Lung (tissue), 12 donors: Measurements from ENCODE around the gene RFPL4AL1. TPM values are rescaled to one million over a fixed set of nuclear protein-coding genes. Genes with fewer than 3 reads are reported as not detected.
"Not testable (repeated sequence)": the region's sequence is repeated elsewhere in the genome, so short reads cannot be mapped to it uniquely, and the experiment has no call there.

Source experiments
- ATAC-seq: fragments of 200-7000 bp; cut with Tn5 transposase; one replicate; pipeline ENCODE4 v1.9.1; 2020; ENCODE audit warnings: moderate number of reproducible peaks; ENCODE audit not compliant: insufficient read depth, low FRiP score
- DNase-seq, 3 donors: peaks; one replicate each; pipeline ENCODE4 v3.0.0-alpha.2; 2013 to 2017
- H3K27ac ChIP-seq, 2 donors: one replicate each; pipeline ENCODE4 v1.5.1; 2013; ENCODE audit warnings: mild to moderate bottlenecking in 2 of 2, moderate library complexity in 2 of 2, control low read depth in 1 of 2, inconsistent platforms in 1 of 2, low read depth in 1 of 2, low read length in 1 of 2
- H3K27me3 ChIP-seq, 3 donors: one replicate each; pipeline ENCODE4 v1.5.1; 2013; ENCODE audit warnings: low read length in 2 of 3; ENCODE audit not compliant: control insufficient read depth in 3 of 3, insufficient read depth in 3 of 3
- H3K36me3 ChIP-seq, 4 donors: one replicate each; pipeline ENCODE4 v1.5.1; 2013; ENCODE audit warnings: low read length in 4 of 4, mild to moderate bottlenecking in 1 of 4, moderate library complexity in 1 of 4; ENCODE audit not compliant: control insufficient read depth in 4 of 4, insufficient read depth in 4 of 4
- H3K4me1 ChIP-seq, 5 donors: one replicate each; pipeline ENCODE4 v1.5.1; 2013; ENCODE audit warnings: low read length in 5 of 5, mild to moderate bottlenecking in 2 of 5, moderate library complexity in 1 of 5; ENCODE audit not compliant: control insufficient read depth in 5 of 5, insufficient read depth in 5 of 5
- H3K4me3 ChIP-seq: one replicate; pipeline ENCODE4 v1.5.1; 2013; ENCODE audit warnings: mild to moderate bottlenecking, control low read depth, moderate library complexity
- H3K9ac ChIP-seq, 2 donors: one replicate each; pipeline ENCODE4 v1.5.1; 2013; ENCODE audit warnings: low read length in 2 of 2, control low read depth in 1 of 2; ENCODE audit not compliant: insufficient read depth in 1 of 2
- H3K9me3 ChIP-seq, 4 donors: one replicate each; pipeline ENCODE4 v1.5.1; 2013; ENCODE audit warnings: low read length in 3 of 4, mild to moderate bottlenecking in 1 of 4, moderate library complexity in 1 of 4; ENCODE audit not compliant: control insufficient read depth in 4 of 4, insufficient read depth in 3 of 4
- CTCF ChIP-seq: IDR thresholded peaks from 2 replicates; pipeline ENCODE4 v1.5.1; 2012; ENCODE audit warnings: mild to moderate bottlenecking; ENCODE audit errors: control extremely low read depth, extremely low read depth
- WGBS, 2 donors: extraction: QIAGEN DNeasy Blood & Tissue Kit; methylation state at CpG; one replicate each; pipeline ENCODE4 v1.1.7; 2013; 5-methylcytosine and 5-hydroxymethylcytosine counted together
- polyA plus RNA-seq, 2 donors: library from polyadenylated mRNA; stranded (reverse); fragments of 200-250 nt; gene quantifications; one replicate each; pipeline ENCODE4 v1.2.1, GENCODE V29; 2013
- total RNA-seq, 2 donors: library from RNA; depleted of rRNA in 1 of 2; stranded (reverse); fragments of >200 nt in 1 of 2; gene quantifications; one replicate each; pipeline ENCODE4 v1.2.1, GENCODE V29; 2014 to 2021
- donor health status: control.
- donor health status: control.
- donor health status: Bipolar disorder and iron deficiency.
- donor health status: healthy.
- donor health status: DM: yes; HTN: yes; CAD: no.

The RFPL4AL1 gene
- total and polyA plus RNA-seq, 4 donors, result not detected

DNA sequence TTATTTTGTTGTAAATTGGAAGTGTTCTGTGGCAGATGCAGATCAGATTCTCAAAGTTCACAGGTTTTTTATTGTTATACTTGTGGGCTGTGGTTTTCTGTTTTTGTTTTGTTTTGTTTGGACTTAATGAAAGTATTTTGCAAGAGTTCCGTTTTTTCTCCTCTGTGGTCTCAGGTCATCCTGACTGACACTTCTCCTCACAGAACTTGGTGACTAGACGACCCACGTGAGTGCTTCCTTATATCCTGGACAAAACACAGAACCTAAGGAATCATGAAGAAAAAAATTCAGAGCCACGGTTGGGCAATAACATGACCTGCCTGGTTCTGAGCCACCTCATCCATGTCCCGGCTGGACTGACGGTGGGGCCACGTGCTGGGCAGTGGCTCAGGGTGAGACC, 2.5 kb upstream of the RFPL4AL1 start:
- DNase-seq (no peak), ATAC-seq (no peak)
- Histone ChIP-seq H3K27me3 (no peaks in the 10 kb centered on the region), H3K36me3 (no peaks in the 10 kb centered on the region), H3K27ac (no peak overlapping the region), H3K9ac (no peak overlapping the region), H3K4me1 (no peaks in the 10 kb centered on the region), H3K4me3 (no peak overlapping the region), H3K9me3 (peaks cover 0 to 4% (median 0%) of the 10 kb centered on the region in 4 donors)
- TF ChIP-seq CTCF, result no peak
- whole genome bisulfite sequencing, 2 donors, result 72 to 74% methylated on average over 7 of the region's 7 CpGs

DNA sequence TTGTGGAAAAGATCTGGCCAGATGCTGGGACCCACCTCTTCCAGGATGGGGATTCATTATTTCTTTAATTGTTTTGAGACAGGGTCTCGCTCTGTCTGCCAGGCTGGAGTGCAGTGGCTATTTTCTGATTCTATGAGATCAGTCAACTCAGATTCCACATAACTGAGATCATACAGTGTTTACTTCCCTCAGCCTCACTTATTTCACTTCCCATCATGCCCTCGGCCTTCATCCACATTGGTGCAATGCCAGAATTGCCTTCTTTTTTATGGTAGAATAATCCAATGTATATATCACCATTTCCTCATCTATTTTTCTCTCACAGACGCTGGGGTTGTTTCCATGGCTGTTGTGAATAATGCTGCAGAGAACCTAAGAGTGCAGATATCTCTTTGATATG, 714 bp downstream of the RFPL4AL1 start:
- 38 to 60% methylated on average over 3 of the region's 3 CpGs for WGBS, 2 donors
- H3K9ac ChIP-seq, H3K36me3 ChIP-seq, DNase-seq, H3K9me3 ChIP-seq, ATAC-seq, H3K27ac ChIP-seq, H3K4me1 ChIP-seq, H3K4me3 ChIP-seq, H3K27me3 ChIP-seq: not testable (repeated sequence)

DNA sequence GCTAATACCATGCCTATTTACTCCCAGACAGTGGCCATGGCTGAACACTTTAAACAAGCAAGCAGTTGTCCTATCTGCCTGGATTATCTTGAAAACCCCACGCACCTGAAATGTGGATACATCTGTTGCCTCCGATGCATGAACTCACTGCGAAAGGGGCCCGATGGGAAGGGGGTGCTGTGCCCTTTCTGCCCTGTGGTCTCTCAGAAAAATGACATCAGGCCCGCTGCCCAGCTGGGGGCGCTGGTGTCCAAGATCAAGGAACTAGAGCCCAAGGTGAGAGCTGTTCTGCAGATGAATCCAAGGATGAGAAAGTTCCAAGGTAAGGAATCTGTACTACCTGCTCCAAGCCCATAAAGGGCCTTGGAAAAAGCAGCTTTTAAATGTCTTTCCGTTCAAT, 8.6 kb downstream of the RFPL4AL1 start:
- no peaks in the 10 kb centered on the region for H3K27me3 ChIP-seq
- no peak overlapping the region for H3K4me3 ChIP-seq
- DNase-seq (no peak), ATAC-seq (no peak)
- H3K9ac ChIP-seq, result no peak overlapping the region
- H3K36me3 ChIP-seq, result no peaks in the 10 kb centered on the region
- H3K9me3 ChIP-seq, result no peaks in the 10 kb centered on the region
- 28 to 35% methylated on average over 7 of the region's 7 CpGs for WGBS, 2 donors
- H3K4me1 ChIP-seq, result no peaks in the 10 kb centered on the region
- H3K27ac ChIP-seq, result no peak overlapping the region
- no peak for TF ChIP-seq CTCF

DNA sequence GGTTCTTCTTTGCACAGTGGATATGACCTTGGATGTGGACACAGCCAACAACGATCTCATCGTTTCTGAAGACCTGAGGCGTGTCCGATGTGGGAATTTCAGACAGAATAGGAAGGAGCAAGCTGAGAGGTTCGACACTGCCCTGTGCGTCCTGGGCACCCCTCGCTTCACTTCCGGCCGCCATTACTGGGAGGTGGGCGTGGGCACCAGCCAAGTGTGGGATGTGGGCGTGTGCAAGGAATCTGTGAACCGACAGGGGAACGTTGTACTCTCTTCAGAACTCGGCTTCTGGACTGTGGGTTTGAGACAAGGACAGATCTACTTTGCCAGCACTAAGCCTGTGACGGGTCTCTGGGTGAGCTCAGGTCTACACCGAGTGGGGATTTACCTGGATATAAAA, 9.4 kb downstream of the RFPL4AL1 start:
- Histone ChIP-seq H3K9me3 (no peaks in the 10 kb centered on the region), H3K27me3 (no peaks in the 10 kb centered on the region), H3K36me3 (no peaks in the 10 kb centered on the region), H3K4me3 (no peak overlapping the region), H3K9ac (no peak overlapping the region), H3K27ac (no peak overlapping the region), H3K4me1 (no peaks in the 10 kb centered on the region)
- DNase-seq (no peak), ATAC-seq (no peak)
- 82 to 86% methylated on average over 16 of the region's 16 CpGs for WGBS, 2 donors
- no peak for TF ChIP-seq CTCF
